Kidney (tissue), 14 donors: Measurements from ENCODE around the gene MTOR. TPM values are rescaled to one million over a fixed set of nuclear protein-coding genes. Genes with fewer than 3 reads are reported as not detected.

Experiments used
- DNase-seq, 5 donors: peaks; one replicate each; pipeline ENCODE4 v3.0.0-alpha.2; 2013 to 2020
- FAIRE-seq: peaks from 2 replicates; lab custom pipeline; 2012; peaks lifted over from hg19 to GRCh38; lab: Jason Lieb, UNC
- H3K27ac ChIP-seq, 2 donors: one replicate each; pipeline ENCODE4 v1.7.0; 2013; ENCODE audit warnings: low read depth in 2 of 2, low read length in 2 of 2, inconsistent platforms in 1 of 2
- H3K27me3 ChIP-seq: one replicate; pipeline ENCODE4 v1.7.1; 2013; ENCODE audit warnings: low read length, inconsistent platforms; ENCODE audit not compliant: control insufficient read depth, insufficient read depth
- H3K36me3 ChIP-seq, 3 donors: one replicate each; pipeline versions ENCODE4 v1.7.0 to v1.7.1; 2013; ENCODE audit warnings: low read length in 3 of 3, control low read depth in 1 of 3, inconsistent platforms in 1 of 3; ENCODE audit not compliant: insufficient read depth in 3 of 3, control insufficient read depth in 2 of 3
- H3K4me1 ChIP-seq, 3 donors: one replicate each; pipeline versions ENCODE4 v1.7.0 to v1.7.1; 2013; ENCODE audit warnings: low read length in 3 of 3, inconsistent platforms in 1 of 3, low read depth in 1 of 3; ENCODE audit not compliant: control insufficient read depth in 2 of 3, insufficient read depth in 2 of 3
- H3K4me3 ChIP-seq, 3 donors: one replicate each; pipeline versions ENCODE4 v1.7.0 to v1.8.1; 2013; ENCODE audit warnings: low read length in 3 of 3, control low read depth in 1 of 3, inconsistent platforms in 1 of 3
- H3K9ac ChIP-seq, 3 donors: one replicate each; pipeline versions ENCODE4 v1.7.0 to v1.7.1; 2013; ENCODE audit warnings: low read length in 3 of 3, control low read depth in 1 of 3, inconsistent platforms in 1 of 3
- H3K9me3 ChIP-seq, 3 donors: one replicate each; pipeline versions ENCODE4 v1.7.0 to v1.7.1; 2013; ENCODE audit warnings: low read length in 3 of 3, control low read depth in 1 of 3, inconsistent platforms in 1 of 3; ENCODE audit not compliant: control insufficient read depth in 2 of 3, insufficient read depth in 1 of 3
- CTCF ChIP-seq: IDR thresholded peaks from 3 replicates; pipeline ENCODE4 v1.5.1; 2012; ENCODE audit warnings: mild to moderate bottlenecking, moderate library complexity, borderline replicate concordance; ENCODE audit not compliant: insufficient read depth; ENCODE audit errors: extremely low read depth
- intact Hi-C: fragments of 100-400 bp; cut with DNase I; formaldehyde crosslinking; loops from one replicate; pipeline ENCODE4 v1.11.1; 2022
- polyA plus RNA-seq: library from polyadenylated mRNA; stranded (reverse); fragments of 350-450 nt; fragmentation: Illumina TruSeq; extraction: RNeasy Lipid Tissue Mini Kit (QIAGEN cat#74804); gene quantifications from one replicate; pipeline ENCODE4 v1.2.3, GENCODE V29; 2014; ENCODE audit warnings: low read depth, low replicate concordance; ENCODE audit not compliant: insufficient read depth
- total RNA-seq: library from RNA; stranded (reverse); fragmentation: NEBNext Ultra II Directional; extraction: Animal tissue kit (Norgen Biotek cat#: 25700); gene quantifications from one replicate; pipeline ENCODE4 v1.2.1, GENCODE V29; 2021
- donor health status: control.
- donor health status: control.
- donor health status: control.
- donor health status: control.
- donor health status: control.
- donor health status: DM: yes; HTN: yes; CAD: no.
- donor health status: Normal renal cell carcinoma (clear cell type).

MTOR gene
- total and polyA plus RNA-seq, 2 donors from 2014 or later: 16.0 to 36.8 TPM

DNA sequence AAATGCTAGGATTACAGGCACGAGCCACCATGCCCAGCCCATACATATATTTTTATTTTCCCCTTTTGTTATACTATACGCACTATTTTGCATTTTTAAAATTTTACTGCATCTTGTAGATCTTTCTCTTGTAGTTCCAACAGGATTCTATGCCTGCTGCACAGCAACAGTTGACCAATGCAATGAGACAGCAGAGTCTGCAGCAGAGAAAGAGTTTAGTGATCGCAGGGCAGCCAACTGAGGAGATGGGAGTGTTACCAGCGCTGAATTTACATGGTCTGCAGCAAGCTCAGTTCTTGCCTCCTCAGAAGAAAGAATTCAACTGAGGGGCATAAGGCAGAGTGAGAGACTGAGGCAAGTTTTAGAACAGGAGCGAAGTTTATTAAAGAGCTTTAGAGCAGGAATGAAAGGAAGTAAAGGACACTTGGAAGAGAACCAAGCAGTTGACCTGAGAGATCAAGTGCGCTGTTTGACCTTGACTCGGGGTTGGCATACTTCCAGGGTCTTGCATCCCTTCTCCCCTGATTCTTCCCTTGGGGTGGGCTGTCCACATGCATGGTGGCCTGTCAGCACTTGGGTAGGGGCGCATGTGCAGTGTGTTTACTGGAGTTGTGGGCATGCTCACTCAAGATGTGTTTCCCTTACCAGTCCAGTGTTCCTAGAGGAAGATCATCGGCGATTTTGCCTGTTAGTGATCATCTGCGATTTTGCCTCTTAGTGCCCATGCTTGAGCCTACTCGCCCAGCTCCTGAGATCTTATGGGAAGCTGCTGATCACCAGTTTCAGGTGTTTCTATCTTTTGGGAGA, 4.1 kb upstream of the MTOR start:
- FAIRE-seq: no peak
- peaks cover 0 to 3% (median 0%) of the 10 kb centered on the region in 3 donors for H3K4me1 ChIP-seq

GRCh38 chr1:11256299-11256698, 6.1 kb downstream of the MTOR start:
- Histone ChIP-seq H3K27me3 (no peaks in the 10 kb centered on the region), H3K4me1 (peaks cover 0 to 5% (median 0%) of the 10 kb centered on the region in 3 donors), H3K27ac (no peak overlapping the region), H3K9ac (no peak overlapping the region), H3K36me3 (peaks cover 7 to 62% (median 42%) of the 10 kb centered on the region in 3 donors), H3K9me3 (no peaks in the 10 kb centered on the region), H3K4me3 (no peak overlapping the region)
- FAIRE-seq (no peak), DNase-seq (no peak)
- intact Hi-C loops: no loop called here
- no peak for TF ChIP-seq CTCF

More for the DNA sequence above, 4.1 kb upstream of the MTOR start:
- intact Hi-C loops: no loop called here
- H3K4me3 ChIP-seq: no peak overlapping the region
- no peaks in the 10 kb centered on the region for H3K36me3 ChIP-seq
- H3K27ac ChIP-seq: no peak overlapping the region
- no peak overlapping the region for H3K9ac ChIP-seq
- no peaks in the 10 kb centered on the region for H3K27me3 ChIP-seq
- no peaks in the 10 kb centered on the region for H3K9me3 ChIP-seq
- TF ChIP-seq CTCF: no peak
- DNase-seq: no peak

DNA sequence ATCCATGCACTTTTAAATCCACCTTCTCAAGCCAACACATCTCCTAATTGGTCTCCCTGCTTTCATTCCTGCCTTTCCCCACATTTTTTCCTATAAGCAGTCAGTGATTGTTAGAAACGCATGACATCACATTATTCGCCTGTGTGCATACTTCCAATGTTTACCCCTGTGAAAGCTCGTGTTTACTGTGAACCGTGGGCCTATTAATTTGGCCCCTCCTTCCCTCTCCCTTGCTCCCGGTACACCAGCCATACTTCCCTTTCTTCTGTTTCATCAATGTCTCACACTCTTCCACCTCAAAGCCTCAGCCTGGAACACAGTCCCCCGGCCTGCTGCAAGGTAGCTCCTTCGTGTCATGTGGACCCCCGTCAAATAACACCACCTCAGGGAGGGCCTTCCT, 9.1 kb downstream of the MTOR start:
- FAIRE-seq (no peak), DNase-seq (no peak)
- Histone ChIP-seq H3K36me3 (peaks cover 8 to 48% (median 43%) of the 10 kb centered on the region in 3 donors), H3K4me1 (peaks cover 0 to 5% (median 0%) of the 10 kb centered on the region in 3 donors), H3K27me3 (no peaks in the 10 kb centered on the region), H3K9me3 (no peaks in the 10 kb centered on the region), H3K9ac (no peak overlapping the region), H3K27ac (no peak overlapping the region), H3K4me3 (no peak overlapping the region)
- TF ChIP-seq CTCF: no peak
- intact Hi-C loops: no loop called here
